NCI-H774 (cell line): ENCODE results near the gene ALDH1L2.
"Not testable (repeated sequence)": the region's sequence is repeated elsewhere in the genome, so short reads cannot be mapped to it uniquely, and the experiment has no call there.

Experiments used
- DNase-seq: peaks from one replicate; lab custom pipeline; 2025; lab: John Stamatoyannopoulos, UW

The ALDH1L2 gene

GRCh38 chr12:104985206-104985605 is 99.1 kb downstream of the ALDH1L2 start:
- DNase-seq, result no peak

DNA sequence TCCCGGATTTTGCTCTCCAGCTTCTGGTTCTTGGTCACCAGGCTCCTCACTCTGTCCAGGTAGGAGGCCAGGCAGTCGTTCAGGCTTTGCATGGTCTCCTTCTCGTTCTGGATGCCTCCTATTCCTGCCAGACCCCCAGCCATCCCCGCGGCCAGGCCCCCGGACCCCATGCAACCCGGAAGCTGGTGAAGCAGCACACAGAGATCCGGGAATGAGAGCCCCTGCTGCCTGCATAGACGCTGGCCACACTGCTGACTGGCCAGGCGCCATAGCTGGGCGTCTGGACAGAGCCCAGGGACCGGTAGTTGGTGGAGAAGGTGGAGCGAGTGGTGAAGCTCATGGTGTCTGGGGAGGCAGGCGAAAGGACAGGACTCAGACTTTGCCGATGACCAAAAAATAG is 106.6 kb downstream of the ALDH1L2 start:
- not testable (repeated sequence) for DNase-seq

DNA sequence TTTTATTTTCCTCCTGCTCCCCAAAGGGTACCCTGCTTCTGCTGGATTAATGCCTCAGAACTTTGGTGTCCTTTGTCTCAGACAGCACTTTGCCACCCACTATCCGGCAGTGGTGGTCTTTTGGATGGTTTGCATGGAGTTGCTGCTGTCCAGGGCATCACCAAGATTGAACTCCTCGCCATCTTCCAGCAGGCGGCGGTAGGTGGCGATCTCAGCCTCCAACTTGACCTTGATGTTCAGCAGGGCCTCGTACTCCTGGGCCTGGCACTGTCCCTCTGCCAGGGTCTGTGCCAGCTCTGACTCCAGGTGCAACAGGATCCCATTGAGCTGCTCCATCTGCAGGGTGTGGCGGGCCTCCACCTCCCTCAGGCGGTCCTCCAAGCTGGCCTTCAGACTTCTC is 107.6 kb downstream of the ALDH1L2 start:
- DNase-seq, result no peak

GRCh38 chr12:104975587-104976343 is 108.5 kb downstream of the ALDH1L2 start:
- DNase-seq, result no peak

DNA sequence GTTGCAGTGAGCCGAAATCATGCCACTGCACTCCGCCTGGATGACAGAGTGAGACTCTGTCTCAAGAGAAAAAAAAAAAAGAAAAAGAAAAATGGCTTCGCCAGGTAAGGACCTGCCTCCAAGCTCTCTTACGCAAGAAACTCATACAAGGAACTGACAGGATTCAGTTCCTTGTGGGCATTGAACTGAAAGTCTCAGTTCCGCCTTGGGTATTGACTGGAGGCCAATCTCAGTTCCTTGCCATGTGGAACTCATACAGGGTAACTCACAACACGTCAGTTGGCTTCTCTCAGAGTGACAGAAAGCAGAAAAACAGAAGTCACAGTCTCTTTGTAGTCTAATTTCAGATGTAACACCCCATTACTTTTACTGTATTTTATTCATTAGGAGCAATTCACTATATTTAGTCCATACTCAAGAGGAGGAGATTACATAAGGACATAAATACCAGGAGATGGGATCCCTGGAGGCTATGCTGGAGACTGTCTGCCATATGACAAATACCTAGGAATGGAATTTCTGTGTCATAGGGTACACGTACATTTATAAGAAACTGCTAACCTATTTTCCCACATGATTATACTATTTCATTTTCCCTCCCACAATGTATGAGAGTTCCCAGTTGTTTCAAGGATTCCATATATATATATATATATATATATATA is 109.5 kb downstream of the ALDH1L2 start:
- no peak for DNase-seq

GRCh38 chr12:104973250-104973649 is 111.0 kb downstream of the ALDH1L2 start:
- DNase-seq, result no peak

GRCh38 chr12:104971306-104971705 is 113.0 kb downstream of the ALDH1L2 start:
- no peak for DNase-seq
